GM13977 (cell line): Measurements from ENCODE around the gene NKAIN2.

Experiments
- DNase-seq: peaks from one replicate; pipeline ENCODE4 v3.0.0; 2012; ENCODE audit warnings: low spot score
- in situ Hi-C: fragments of 300-500 bp; cut with MboI; formaldehyde crosslinking; loops from one replicate; pipeline ENCODE4 v1.12.0; 2022; ENCODE audit warnings: low sequenced_read_pairs, low pct_unique_long_range_greater_than_20kb, mixed read lengths, inconsistent platforms; ENCODE audit not compliant: unreplicated experiment
- TF ChIP-seq, protein P1 (sequence below): IDR thresholded peaks from 2 replicates; pipeline ENCODE4 v1.5.1; 2012; ENCODE audit warnings: mild to moderate bottlenecking, control low read depth; ENCODE audit not compliant: insufficient read depth; ENCODE audit errors: extremely low read depth, missing control alignments

NKAIN2 gene

DNA sequence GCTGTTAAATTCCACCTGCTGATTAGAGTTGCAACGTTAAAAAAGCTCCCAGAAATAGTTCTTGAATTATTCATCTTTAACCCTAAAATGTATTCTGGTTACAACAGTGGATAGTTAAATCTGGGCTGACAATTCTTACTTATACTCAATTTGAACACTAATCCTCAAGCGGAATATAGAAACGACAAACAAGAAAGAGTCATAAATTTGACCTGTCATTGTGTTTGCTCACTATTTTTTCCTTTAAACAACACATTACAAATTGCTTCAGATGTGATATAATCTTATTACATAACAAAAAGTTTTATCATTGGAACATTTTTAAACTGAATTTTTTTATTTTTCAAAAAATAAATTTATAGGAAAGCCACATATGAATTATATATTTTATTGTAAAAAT, 1054.1 kb downstream of the NKAIN2 start:
- DNase-seq: no peak
- in situ Hi-C loops: no loop called here

GRCh38 chr6:124858564-124858963, 1054.9 kb downstream of the NKAIN2 start:
- no peak for DNase-seq
- TF ChIP-seq, protein P1, sequence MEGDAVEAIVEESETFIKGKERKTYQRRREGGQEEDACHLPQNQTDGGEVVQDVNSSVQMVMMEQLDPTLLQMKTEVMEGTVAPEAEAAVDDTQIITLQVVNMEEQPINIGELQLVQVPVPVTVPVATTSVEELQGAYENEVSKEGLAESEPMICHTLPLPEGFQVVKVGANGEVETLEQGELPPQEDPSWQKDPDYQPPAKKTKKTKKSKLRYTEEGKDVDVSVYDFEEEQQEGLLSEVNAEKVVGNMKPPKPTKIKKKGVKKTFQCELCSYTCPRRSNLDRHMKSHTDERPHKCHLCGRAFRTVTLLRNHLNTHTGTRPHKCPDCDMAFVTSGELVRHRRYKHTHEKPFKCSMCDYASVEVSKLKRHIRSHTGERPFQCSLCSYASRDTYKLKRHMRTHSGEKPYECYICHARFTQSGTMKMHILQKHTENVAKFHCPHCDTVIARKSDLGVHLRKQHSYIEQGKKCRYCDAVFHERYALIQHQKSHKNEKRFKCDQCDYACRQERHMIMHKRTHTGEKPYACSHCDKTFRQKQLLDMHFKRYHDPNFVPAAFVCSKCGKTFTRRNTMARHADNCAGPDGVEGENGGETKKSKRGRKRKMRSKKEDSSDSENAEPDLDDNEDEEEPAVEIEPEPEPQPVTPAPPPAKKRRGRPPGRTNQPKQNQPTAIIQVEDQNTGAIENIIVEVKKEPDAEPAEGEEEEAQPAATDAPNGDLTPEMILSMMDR: no peak
- in situ Hi-C loops: no loop called here

More for the DNA sequence above, 1054.1 kb downstream of the NKAIN2 start:
- TF ChIP-seq, protein P1: no peak

DNA sequence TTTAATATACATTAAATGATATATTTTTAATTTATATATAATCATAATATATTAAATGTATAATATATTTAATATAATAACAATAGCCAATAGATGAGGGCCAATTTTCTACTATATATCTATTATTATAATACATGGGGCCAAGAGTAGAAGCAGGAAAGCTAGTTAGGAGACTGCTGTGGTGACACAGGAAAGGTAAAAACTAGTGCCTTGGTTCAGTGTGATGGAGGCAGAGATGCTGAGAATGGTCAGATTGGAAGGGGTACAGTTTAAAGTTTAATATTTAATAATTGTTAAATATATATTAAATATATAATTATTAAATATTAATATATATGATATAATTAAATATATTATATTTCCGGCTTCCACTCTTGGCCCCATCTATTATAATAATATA, 1055.7 kb downstream of the NKAIN2 start:
- TF ChIP-seq, protein P1: no peak
- DNase-seq: no peak
- in situ Hi-C loops: no loop called here

DNA sequence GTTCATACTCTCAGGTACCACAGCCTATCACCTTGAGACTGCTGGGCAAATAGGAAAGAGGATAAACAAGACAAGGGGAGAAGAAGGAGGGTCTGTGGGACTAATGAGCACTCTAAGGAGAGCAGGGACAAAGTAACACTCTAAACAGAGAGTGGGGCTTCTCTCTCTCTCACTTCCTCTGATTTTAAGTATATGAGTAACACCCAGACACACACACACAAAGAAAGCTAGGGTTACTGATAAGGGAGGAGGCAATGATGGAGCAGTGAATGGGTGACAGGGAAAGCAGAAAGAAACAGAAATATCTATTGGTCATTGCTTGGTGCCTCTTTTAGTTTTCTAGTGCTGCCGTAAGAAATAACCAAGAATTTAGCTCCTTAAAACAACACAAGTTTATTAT, 1062.4 kb downstream of the NKAIN2 start:
- TF ChIP-seq, protein P1: no peak
- in situ Hi-C loops: no loop called here
- DNase-seq: no peak

GRCh38 chr6:124867121-124867520, 1063.5 kb downstream of the NKAIN2 start:
- in situ Hi-C loops: no loop called here
- no peak for DNase-seq
- TF ChIP-seq, protein P1: no peak

DNA sequence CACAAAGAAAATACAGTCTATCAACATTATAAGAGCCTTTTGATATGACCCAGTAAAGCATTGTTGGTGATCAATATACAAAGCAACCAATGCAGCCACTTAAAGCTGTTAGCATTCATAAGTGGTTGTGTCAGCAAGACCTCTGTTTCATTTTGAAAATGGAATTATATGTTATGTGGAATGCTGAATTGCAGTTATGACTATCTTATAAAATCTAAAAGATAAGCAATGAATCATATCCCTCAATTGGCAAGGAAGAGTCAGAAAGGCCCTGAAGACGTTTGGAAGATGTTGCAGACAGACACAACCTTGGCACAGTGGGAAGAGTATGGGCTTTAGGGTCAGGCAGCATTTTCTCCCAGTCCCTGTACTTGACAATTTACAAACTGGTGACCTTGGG, 1064.8 kb downstream of the NKAIN2 start:
- TF ChIP-seq, protein P1: no peak
- DNase-seq: no peak
- in situ Hi-C loops: no loop called here

GRCh38 chr6:124869416-124869815, 1065.8 kb downstream of the NKAIN2 start:
- TF ChIP-seq, protein P1: no peak
- in situ Hi-C loops: no loop called here
- no peak for DNase-seq
